Measurements from ENCODE around the gene EGFLAM. TPM values are rescaled to one million over a fixed set of nuclear protein-coding genes. Genes with fewer than 3 reads are reported as not detected.

The EGFLAM gene
- total and polyA plus RNA-seq, 2 experiments from 2014 or later = 0.24 to 1.9 TPM

DNA sequence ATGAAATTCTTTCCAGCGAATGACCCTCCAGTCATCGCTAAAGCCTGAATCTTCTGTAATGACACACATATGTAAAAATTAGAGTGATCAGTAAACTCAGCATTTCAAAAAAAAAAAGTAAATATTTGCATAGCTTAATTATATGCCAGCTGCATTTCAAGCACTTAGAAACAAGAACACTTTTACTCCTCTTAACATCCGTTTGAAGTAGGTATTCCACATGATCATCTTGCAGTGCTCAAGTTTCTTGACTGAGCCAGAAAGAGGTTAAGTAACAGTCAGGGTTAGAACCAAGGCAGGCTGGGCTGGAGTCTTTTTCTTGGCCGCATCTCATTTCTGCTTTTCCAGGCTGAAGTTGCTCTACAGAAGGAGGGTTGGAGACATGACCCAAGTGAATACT lies 27.6 kb downstream of the EGFLAM start:
- H3K79me2 ChIP-seq (replicated peaks; ENCODE audit: insufficient read depth) = no peaks in the 10 kb centered on the region
- DNase-seq (ENCODE audit: low spot score) = no peak
- H3K9me2 ChIP-seq (ENCODE audit: insufficient read depth) = 0 out of 2 replicates have a peak, but pooled peaks cover 8% of the 10 kb centered on the region
- TF ChIP-seq ZNF114 (CRISPR knock-in tag; IDR thresholded peaks at IDR 0.05) (no peak), POLR2AphosphoS5 (IDR thresholded peaks at IDR 0.05; ENCODE audit: low read depth) (no peak), NANOG (IDR thresholded peaks at IDR 0.05; ENCODE audit: borderline replicate concordance) (no peak), EZH2 (IDR thresholded peaks at IDR 0.05; ENCODE audit: low read depth, unreplicated experiment) (no peak), CREB1 (CRISPR knock-in tag; IDR thresholded peaks at IDR 0.05; ENCODE audit: low read depth) (no peak), ZNF331 (CRISPR knock-in tag; IDR thresholded peaks at IDR 0.05; ENCODE audit: low read depth) (no peak), JUNB (IDR thresholded peaks at IDR 0.05; ENCODE audit: unreplicated experiment) (no peak), STAT1 (IDR thresholded peaks at IDR 0.05; ENCODE audit: unreplicated experiment) (no peak), EZH2phosphoT487 (IDR thresholded peaks at IDR 0.05; ENCODE audit: unreplicated experiment) (no peak)
- TF ChIP-seq, protein P1, sequence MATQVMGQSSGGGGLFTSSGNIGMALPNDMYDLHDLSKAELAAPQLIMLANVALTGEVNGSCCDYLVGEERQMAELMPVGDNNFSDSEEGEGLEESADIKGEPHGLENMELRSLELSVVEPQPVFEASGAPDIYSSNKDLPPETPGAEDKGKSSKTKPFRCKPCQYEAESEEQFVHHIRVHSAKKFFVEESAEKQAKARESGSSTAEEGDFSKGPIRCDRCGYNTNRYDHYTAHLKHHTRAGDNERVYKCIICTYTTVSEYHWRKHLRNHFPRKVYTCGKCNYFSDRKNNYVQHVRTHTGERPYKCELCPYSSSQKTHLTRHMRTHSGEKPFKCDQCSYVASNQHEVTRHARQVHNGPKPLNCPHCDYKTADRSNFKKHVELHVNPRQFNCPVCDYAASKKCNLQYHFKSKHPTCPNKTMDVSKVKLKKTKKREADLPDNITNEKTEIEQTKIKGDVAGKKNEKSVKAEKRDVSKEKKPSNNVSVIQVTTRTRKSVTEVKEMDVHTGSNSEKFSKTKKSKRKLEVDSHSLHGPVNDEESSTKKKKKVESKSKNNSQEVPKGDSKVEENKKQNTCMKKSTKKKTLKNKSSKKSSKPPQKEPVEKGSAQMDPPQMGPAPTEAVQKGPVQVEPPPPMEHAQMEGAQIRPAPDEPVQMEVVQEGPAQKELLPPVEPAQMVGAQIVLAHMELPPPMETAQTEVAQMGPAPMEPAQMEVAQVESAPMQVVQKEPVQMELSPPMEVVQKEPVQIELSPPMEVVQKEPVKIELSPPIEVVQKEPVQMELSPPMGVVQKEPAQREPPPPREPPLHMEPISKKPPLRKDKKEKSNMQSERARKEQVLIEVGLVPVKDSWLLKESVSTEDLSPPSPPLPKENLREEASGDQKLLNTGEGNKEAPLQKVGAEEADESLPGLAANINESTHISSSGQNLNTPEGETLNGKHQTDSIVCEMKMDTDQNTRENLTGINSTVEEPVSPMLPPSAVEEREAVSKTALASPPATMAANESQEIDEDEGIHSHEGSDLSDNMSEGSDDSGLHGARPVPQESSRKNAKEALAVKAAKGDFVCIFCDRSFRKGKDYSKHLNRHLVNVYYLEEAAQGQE (IDR thresholded peaks at IDR 0.05; ENCODE audit: unreplicated experiment) = no peak
- TF ChIP-seq, protein P2, sequence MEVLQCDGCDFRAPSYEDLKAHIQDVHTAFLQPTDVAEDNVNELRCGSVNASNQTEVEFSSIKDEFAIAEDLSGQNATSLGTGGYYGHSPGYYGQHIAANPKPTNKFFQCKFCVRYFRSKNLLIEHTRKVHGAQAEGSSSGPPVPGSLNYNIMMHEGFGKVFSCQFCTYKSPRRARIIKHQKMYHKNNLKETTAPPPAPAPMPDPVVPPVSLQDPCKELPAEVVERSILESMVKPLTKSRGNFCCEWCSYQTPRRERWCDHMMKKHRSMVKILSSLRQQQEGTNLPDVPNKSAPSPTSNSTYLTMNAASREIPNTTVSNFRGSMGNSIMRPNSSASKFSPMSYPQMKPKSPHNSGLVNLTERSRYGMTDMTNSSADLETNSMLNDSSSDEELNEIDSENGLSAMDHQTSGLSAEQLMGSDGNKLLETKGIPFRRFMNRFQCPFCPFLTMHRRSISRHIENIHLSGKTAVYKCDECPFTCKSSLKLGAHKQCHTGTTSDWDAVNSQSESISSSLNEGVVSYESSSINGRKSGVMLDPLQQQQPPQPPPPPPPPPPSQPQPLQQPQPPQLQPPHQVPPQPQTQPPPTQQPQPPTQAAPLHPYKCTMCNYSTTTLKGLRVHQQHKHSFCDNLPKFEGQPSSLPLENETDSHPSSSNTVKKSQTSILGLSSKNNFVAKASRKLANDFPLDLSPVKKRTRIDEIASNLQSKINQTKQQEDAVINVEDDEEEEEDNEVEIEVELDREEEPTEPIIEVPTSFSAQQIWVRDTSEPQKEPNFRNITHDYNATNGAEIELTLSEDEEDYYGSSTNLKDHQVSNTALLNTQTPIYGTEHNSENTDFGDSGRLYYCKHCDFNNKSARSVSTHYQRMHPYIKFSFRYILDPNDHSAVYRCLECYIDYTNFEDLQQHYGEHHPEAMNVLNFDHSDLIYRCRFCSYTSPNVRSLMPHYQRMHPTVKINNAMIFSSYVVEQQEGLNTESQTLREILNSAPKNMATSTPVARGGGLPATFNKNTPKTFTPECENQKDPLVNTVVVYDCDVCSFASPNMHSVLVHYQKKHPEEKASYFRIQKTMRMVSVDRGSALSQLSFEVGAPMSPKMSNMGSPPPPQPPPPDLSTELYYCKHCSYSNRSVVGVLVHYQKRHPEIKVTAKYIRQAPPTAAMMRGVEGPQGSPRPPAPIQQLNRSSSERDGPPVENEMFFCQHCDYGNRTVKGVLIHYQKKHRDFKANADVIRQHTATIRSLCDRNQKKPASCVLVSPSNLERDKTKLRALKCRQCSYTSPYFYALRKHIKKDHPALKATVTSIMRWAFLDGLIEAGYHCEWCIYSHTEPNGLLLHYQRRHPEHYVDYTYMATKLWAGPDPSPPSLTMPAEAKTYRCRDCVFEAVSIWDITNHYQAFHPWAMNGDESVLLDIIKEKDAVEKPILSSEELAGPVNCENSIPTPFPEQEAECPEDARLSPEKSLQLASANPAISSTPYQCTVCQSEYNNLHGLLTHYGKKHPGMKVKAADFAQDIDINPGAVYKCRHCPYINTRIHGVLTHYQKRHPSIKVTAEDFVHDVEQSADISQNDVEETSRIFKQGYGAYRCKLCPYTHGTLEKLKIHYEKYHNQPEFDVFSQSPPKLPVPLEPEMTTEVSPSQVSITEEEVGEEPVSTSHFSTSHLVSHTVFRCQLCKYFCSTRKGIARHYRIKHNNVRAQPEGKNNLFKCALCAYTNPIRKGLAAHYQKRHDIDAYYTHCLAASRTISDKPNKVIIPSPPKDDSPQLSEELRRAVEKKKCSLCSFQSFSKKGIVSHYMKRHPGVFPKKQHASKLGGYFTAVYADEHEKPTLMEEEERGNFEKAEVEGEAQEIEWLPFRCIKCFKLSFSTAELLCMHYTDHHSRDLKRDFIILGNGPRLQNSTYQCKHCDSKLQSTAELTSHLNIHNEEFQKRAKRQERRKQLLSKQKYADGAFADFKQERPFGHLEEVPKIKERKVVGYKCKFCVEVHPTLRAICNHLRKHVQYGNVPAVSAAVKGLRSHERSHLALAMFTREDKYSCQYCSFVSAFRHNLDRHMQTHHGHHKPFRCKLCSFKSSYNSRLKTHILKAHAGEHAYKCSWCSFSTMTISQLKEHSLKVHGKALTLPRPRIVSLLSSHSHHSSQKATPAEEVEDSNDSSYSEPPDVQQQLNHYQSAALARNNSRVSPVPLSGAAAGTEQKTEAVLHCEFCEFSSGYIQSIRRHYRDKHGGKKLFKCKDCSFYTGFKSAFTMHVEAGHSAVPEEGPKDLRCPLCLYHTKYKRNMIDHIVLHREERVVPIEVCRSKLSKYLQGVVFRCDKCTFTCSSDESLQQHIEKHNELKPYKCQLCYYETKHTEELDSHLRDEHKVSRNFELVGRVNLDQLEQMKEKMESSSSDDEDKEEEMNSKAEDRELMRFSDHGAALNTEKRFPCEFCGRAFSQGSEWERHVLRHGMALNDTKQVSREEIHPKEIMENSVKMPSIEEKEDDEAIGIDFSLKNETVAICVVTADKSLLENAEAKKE (CRISPR knock-in tag; IDR thresholded peaks at IDR 0.05) = no peak
- TF ChIP-seq, protein P3, sequence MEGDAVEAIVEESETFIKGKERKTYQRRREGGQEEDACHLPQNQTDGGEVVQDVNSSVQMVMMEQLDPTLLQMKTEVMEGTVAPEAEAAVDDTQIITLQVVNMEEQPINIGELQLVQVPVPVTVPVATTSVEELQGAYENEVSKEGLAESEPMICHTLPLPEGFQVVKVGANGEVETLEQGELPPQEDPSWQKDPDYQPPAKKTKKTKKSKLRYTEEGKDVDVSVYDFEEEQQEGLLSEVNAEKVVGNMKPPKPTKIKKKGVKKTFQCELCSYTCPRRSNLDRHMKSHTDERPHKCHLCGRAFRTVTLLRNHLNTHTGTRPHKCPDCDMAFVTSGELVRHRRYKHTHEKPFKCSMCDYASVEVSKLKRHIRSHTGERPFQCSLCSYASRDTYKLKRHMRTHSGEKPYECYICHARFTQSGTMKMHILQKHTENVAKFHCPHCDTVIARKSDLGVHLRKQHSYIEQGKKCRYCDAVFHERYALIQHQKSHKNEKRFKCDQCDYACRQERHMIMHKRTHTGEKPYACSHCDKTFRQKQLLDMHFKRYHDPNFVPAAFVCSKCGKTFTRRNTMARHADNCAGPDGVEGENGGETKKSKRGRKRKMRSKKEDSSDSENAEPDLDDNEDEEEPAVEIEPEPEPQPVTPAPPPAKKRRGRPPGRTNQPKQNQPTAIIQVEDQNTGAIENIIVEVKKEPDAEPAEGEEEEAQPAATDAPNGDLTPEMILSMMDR (conservative IDR thresholded peaks at IDR 0.05; ENCODE audit: low read depth in 2 of 2) = no peak
- TF ChIP-seq, protein P4, sequence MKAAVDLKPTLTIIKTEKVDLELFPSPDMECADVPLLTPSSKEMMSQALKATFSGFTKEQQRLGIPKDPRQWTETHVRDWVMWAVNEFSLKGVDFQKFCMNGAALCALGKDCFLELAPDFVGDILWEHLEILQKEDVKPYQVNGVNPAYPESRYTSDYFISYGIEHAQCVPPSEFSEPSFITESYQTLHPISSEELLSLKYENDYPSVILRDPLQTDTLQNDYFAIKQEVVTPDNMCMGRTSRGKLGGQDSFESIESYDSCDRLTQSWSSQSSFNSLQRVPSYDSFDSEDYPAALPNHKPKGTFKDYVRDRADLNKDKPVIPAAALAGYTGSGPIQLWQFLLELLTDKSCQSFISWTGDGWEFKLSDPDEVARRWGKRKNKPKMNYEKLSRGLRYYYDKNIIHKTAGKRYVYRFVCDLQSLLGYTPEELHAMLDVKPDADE (IDR thresholded peaks at IDR 0.05) = no peak
- no peak overlapping the region for H3K4me2 ChIP-seq
- H3K9me3 Mint-ChIP-seq = no peaks in the 10 kb centered on the region
- H3K27me3 Mint-ChIP-seq (ENCODE audit: insufficient read depth, low read depth, poor library complexity) = peaks cover 4% of the 10 kb centered on the region
- no peaks in the 10 kb centered on the region for H3K36me3 ChIP-seq (ENCODE audit: insufficient read depth)
- no peaks in the 10 kb centered on the region for H4K20me1 ChIP-seq (replicated peaks; ENCODE audit: insufficient read depth)
- no peak overlapping the region for H3K4me3 ChIP-seq
- H3F3A ChIP-seq (replicated peaks; ENCODE audit: low read depth) = no peaks in the 10 kb centered on the region
- no peaks in the 10 kb centered on the region for H3K27me3 ChIP-seq (ENCODE audit: insufficient read depth)
- H3K4me1 ChIP-seq (ENCODE audit: insufficient read depth) = peaks cover 2% of the 10 kb centered on the region; the same call in 1 of the 2 replicates
- H3K36me3 Mint-ChIP-seq (ENCODE audit: low read depth) = no peaks in the 10 kb centered on the region
- no peak for ATAC-seq
- H3K27ac ChIP-seq (ENCODE audit: low read depth) = no peak overlapping the region
- H3K4me1 Mint-ChIP-seq = peaks cover 6% of the 10 kb centered on the region; the same call in 2 of the 3 replicates
- no peak overlapping the region for H3K27ac Mint-ChIP-seq
- no peak overlapping the region for H3K4me3 Mint-ChIP-seq
- H2AFZ ChIP-seq = no peak overlapping the region

Measured in GM23338 (cell line).